Measurements from ENCODE around the gene ZDHHC19. TPM values are rescaled to one million over a fixed set of nuclear protein-coding genes. Genes with fewer than 3 reads are reported as not detected.
"Not testable (repeated sequence)": the region's sequence is repeated elsewhere in the genome, so short reads cannot be mapped to it uniquely, and the experiment has no call there.

ZDHHC19 gene
- polyA plus RNA-seq, 4 donors, result not detected

- DNase-seq (ENCODE audit: low read depth in 4 of 4, low spot score in 3 of 4), result no peak
These were observed 14.7 kb upstream of the ZDHHC19 start for GRCh38 chr3:196225763-196226364.

GRCh38 chr3:196225086-196225485, 13.9 kb upstream of the ZDHHC19 start:
- no peak for DNase-seq (ENCODE audit: low read depth in 4 of 4, low spot score in 3 of 4)

- no peak for DNase-seq (ENCODE audit: low read depth in 4 of 4, low spot score in 3 of 4)
These were observed 11.8 kb upstream of the ZDHHC19 start for GRCh38 chr3:196222876-196223595.

- DNase-seq (ENCODE audit: low read depth in 4 of 4, low spot score in 3 of 4), result no peak
These were observed 9.8 kb upstream of the ZDHHC19 start for GRCh38 chr3:196220991-196221390.

DNA sequence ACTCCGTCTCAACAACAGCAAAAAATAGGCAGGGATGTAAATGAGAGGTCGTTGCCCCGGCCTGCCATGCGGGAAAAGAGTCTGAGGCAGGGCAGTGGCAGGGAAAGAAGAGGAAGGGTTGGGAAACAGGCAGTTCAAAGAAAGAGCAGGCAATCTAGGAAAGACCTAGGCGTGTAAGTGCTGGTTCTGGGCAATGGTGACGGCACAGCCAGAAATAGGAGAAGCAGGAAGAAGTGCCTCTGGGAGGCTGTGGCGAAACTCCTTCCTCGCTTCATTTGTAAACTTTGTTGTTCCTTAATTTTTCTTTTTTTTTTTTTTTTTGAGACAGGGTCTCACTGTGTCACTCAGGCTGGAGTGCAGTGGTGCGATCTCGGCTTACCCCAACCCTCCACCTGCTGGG, 9.4 kb upstream of the ZDHHC19 start:
- DNase-seq (ENCODE audit: low read depth in 4 of 4, low spot score in 3 of 4), result no peak

GRCh38 chr3:196219970-196220311, 8.7 kb upstream of the ZDHHC19 start:
- DNase-seq (ENCODE audit: low read depth in 4 of 4, low spot score in 3 of 4), result no peak

DNA sequence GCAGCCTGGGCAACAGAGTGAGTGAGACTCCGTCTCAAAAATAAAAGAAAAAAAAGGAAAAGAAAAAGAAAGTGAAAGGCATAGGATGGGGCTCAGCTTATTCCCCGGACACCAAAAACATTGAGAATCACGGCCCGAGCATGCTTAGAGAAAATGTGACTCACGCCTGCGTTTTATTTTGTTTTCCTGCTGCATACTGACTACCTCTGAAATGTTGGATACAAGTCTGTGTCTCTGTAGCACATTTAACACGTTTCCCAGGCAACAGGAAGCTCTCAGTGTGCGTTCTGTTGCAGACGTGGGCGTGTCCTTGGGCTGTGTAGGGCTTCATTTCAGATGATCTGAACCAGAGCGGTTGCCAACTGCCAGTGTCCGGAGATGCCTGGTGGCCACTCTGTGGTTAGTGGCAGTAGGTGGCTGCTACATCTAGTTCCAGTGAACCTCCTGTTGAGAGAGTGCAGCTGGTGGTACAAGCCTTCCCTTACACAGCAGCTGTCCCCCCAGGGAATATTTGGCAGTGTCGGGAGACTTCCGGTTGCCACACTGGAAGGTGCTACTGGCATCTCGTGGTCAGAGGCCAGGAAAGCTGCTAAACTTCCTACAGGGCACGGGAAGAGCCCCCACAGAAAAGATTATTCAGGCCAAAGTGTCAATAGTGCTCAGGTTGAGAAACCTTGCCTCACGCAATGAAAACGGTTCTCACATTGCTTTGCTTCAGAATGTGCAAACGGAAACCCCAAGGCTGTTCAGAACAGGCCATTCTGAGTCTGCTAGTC, 8.2 kb upstream of the ZDHHC19 start:
- DNase-seq (ENCODE audit: low read depth in 4 of 4, low spot score in 3 of 4), result no peak

DNA sequence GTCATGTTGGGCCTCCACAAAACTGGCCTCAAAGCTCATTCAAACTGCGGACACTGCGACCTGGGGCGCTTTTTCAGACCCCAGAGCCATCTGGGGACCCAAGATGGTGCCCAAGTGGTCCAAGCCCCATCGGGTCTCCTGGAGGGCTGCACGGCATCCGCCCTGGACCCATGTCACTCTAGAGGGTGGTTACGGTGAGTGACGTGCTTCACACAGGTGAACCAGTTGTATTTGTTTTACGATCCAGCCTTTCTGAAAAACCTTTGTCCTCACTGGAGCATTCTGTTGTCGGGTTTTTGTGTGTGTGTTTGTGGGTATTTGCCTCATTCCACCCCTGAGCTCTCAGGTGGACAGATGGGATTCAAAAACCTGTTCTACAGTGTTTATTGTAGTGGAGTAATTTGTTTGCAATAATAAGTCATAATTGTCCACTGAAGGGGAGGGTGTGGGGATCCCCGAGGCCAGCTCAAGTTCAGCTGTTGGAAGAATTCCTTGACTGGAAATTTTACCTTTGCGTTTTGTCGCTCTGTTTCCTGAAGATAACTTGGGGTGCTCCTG, 7.0 kb upstream of the ZDHHC19 start:
- no peak for DNase-seq (ENCODE audit: low read depth in 4 of 4, low spot score in 3 of 4)

GRCh38 chr3:196217307-196218154, 6.3 kb upstream of the ZDHHC19 start:
- no peak for DNase-seq (ENCODE audit: low read depth in 4 of 4, low spot score in 3 of 4)

GRCh38 chr3:196216681-196217211, 5.5 kb upstream of the ZDHHC19 start:
- no peak for DNase-seq (ENCODE audit: low read depth in 4 of 4, low spot score in 3 of 4)

DNA sequence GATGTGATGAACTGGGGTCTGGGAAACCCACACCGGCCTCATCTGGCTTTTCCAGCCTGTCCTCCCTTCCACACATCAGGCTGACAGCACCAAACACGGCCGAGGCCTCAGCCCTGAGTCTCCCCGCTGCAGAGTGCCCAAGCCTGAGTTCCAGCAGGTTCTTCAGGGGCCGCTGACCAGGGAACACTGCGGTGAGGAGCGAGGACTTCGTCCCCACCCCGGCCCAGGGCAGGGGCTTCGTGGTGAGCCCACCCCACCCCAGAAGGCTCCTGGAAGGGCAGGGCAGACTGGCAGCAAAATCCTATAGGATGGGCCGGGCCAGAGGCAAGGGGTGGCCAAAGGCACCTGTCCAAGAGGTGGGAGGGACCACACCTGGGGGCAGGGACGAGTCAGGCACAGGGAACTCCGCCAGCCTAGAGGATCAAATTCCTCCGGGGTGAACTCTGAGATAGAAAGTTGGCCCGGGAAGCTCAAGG, 4.9 kb upstream of the ZDHHC19 start, which contains the start of gene SLC51A:
Gene SLC51A (plus strand): TSS at position 446 of the 476 bp plus-strand sequence. CDS start 179 bp downstream, outside the sequence.
- DNase-seq (ENCODE audit: low read depth in 4 of 4, low spot score in 3 of 4), result no peak

- DNase-seq (ENCODE audit: low read depth in 4 of 4, low spot score in 3 of 4), result no peak
These were observed 4.4 kb upstream of the ZDHHC19 start for GRCh38 chr3:196215493-196216020.

DNA sequence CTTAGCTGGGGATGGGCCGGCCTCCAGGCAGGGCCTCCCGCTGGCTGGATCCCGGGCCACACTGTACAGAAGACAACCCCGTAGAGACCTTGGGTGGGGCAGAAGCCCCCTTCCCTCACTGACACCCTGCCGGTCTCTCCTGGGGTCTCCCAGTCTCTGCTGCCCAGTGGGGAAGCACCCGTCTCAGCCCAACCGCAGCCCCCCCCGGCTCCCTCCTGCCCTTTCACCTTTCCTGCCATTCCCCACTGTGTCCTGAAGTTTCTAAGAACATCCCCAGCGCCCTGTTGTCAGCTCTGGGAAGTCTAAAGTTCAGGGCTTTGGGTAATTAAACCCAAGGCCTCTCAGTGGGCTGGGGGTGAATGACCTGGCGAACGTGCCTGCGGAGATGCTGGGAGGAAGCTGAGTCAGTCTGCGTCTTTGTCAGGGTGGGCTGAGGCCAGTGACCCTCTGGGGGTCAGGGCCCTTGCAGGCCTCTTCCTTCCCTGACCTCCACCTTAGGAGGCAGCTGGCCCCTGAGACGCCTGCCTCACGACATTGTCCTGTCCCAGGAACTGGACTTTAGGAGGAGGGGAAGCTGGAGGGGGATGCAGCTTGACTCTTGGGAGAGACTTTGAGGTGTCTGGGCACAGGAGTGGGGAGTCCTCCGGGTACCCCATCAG, 3.7 kb upstream of the ZDHHC19 start:
- DNase-seq (ENCODE audit: low read depth in 4 of 4, low spot score in 3 of 4), result no peak

DNA sequence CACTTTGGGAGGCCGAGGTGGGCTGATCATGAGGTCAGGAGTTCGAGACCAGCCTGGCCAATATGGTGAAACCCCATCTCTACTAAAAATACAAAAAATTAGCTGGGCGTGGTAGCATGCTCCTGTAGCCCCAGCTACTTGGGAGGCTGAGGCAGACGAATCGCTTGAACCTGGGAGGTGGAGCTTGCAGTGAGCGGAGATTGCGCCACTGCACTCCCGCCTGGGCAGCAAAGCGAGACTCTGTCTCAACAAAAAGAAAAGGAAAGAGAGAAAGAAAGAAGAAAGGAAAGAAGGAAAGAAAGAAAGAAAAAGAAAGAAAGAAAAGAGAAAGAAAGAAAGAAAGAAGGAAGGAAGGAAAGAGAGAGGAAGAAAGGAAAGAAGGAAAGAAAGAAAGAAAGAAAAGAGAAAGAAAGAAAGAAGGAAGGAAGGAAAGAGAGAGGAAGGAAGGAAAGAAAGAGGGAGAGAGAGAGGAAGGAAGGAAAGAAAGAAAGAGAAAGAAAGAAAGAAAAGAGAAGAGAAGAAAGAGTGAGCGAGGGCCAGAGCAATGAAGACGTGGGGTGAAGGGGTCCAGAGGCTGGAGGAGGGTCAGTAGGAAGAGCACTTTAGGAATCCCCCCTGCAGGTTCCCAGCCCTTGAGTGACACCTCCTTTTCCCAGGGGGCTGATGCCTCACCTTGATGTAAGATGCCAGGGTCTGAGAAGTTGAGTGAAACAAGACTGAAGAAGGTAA, 1.1 kb downstream of the ZDHHC19 start:
- DNase-seq (ENCODE audit: low read depth in 4 of 4, low spot score in 3 of 4), result not testable (repeated sequence)

- DNase-seq (ENCODE audit: low read depth in 4 of 4, low spot score in 3 of 4), result no peak
These were observed 2.1 kb downstream of the ZDHHC19 start for GRCh38 chr3:196208942-196209695.

- no peak for DNase-seq (ENCODE audit: low read depth in 4 of 4, low spot score in 3 of 4)
These were observed 3.2 kb downstream of the ZDHHC19 start for GRCh38 chr3:196207833-196208607.

DNA sequence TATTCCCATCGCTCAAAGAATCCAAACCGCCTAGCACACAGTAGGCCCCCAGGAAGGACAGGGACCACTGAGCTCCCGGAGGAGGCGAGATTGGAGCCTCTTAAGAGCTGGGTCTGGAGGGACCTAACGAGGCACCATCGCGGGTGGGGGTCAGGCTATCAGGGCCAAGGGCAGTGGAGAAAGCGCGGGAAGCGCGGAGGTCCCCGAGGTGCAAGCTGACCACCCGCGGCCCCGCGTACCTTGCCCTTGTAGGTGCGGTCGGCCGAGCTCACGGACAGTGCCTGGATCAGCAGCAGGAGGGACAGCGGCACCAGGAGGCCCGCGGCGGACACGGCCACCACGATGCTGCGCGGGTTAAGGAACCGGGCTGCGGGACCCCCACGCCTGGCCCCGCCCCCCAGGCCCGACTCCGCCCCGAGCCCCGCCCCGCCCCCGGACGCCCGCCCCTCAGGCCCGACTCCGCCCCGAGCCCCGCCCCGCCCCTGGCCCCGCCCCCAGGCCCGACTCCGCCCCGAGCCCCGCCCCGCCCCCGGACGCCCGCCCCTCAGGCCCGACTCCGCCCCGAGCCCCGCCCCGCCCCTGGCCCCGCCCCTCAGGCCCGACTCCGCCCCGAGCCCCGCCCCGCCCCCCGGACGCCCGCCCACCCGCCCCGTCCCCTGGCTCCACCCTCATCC, 3.9 kb downstream of the ZDHHC19 start:
- no peak for DNase-seq (ENCODE audit: low read depth in 4 of 4, low spot score in 3 of 4)
